Measurements from ENCODE around the gene TPO. TPM values are rescaled to one million over a fixed set of nuclear protein-coding genes. Genes with fewer than 3 reads are reported as not detected.

Gene TPO
- total RNA-seq, 2 experiments from 2014 or later: not detected

GRCh38 chr2:1394709-1395408, 18.4 kb upstream of the TPO start:
- CTCF ChIA-PET: interaction anchor here (1.5 kb wide), 1 partner anchor 156 kb away, joined by 3 read pairs; no protein-coding TSS in a partner anchor
- ATAC-seq: no peak
- POLR2A ChIA-PET: no interaction called here
- intact Hi-C loops (cut with micrococcal nuclease): no loop called here
- TF ChIP-seq CTCF (IDR thresholded peaks at IDR 0.05): no peak
- no peak for DNase-seq
- Mint-ChIP-seq H3K27me3 (peaks cover 2% of the 10 kb centered on the region), H3K36me3 (ENCODE audit: low read depth) (no peaks in the 10 kb centered on the region), H3K9me3 (peaks cover 2% of the 10 kb centered on the region), H3K4me3 (no peak overlapping the region), H3K27ac (no peak overlapping the region), H3K4me1 (ENCODE audit: low read depth) (no peaks in the 10 kb centered on the region)

DNA sequence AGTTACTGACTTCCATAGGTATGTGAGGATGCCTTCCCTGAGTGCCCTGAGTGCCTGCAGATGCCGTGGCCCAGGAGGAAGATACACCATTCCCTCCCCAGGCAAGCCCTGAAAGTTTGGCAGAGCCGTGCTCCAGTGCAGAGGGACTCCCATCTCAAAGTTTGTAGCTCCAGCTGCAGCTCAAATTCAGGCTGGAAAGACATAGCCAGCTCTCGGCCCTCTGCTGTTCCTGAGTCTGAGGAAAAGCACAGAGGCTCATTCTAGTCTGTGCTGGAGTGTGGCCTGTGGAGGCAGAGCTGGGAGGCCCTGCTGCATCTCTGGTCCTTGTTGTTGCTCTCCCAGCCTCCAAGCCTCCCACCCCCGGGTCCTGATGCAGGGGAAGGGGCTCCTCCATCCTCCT, 15.9 kb upstream of the TPO start:
- ChIA-PET POLR2A (no interaction called here), CTCF (no interaction called here)
- no peaks in the 10 kb centered on the region for H3K36me3 Mint-ChIP-seq (ENCODE audit: low read depth)
- no peaks in the 10 kb centered on the region for H3K4me1 Mint-ChIP-seq (ENCODE audit: low read depth)
- no peak overlapping the region for H3K4me3 Mint-ChIP-seq
- H3K9me3 Mint-ChIP-seq: peaks cover under 1% of the 10 kb centered on the region
- H3K27ac Mint-ChIP-seq: no peak overlapping the region
- H3K27me3 Mint-ChIP-seq: peaks cover 2% of the 10 kb centered on the region
- DNase-seq (no peak), ATAC-seq (no peak)
- no peak for TF ChIP-seq CTCF (IDR thresholded peaks at IDR 0.05)
- intact Hi-C loops (cut with micrococcal nuclease): no loop called here

DNA sequence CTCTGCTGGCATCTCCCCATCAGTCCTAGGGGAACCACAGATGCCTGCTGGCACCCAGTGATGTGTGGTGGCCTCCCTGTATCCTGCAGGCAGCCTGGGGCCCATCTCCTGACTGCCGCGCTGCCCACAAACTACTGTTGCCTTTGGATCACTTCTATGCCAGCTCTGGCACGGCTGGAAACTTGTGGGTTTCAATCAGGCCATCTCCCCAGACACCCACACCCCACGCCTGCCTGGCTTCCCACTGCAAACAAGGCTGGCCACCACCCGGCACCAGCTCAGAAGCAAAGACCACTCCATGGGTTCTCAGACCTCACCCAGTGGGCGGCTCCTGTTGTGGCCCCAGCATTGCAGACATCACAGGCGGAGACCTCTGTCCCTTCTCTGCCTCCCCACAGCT, 15.1 kb upstream of the TPO start:
- no peak for TF ChIP-seq CTCF (IDR thresholded peaks at IDR 0.05)
- Mint-ChIP-seq H3K27ac (no peak overlapping the region), H3K36me3 (ENCODE audit: low read depth) (no peaks in the 10 kb centered on the region), H3K4me1 (ENCODE audit: low read depth) (no peaks in the 10 kb centered on the region), H3K4me3 (no peak overlapping the region), H3K27me3 (peaks cover 2% of the 10 kb centered on the region), H3K9me3 (peaks cover 4% of the 10 kb centered on the region)
- DNase-seq (no peak), ATAC-seq (no peak)
- intact Hi-C loops (cut with micrococcal nuclease): no loop called here
- CTCF ChIA-PET: no interaction called here
- POLR2A ChIA-PET: no interaction called here

- intact Hi-C loops (cut with micrococcal nuclease): no loop called here
- ATAC-seq (no peak), DNase-seq (no peak)
- Mint-ChIP-seq H3K27me3 (no peaks in the 10 kb centered on the region), H3K27ac (no peak overlapping the region), H3K4me1 (ENCODE audit: low read depth) (no peaks in the 10 kb centered on the region), H3K4me3 (no peak overlapping the region), H3K36me3 (ENCODE audit: low read depth) (no peaks in the 10 kb centered on the region), H3K9me3 (peaks cover 4% of the 10 kb centered on the region)
- POLR2A ChIA-PET: no interaction called here
- no peak for TF ChIP-seq CTCF (IDR thresholded peaks at IDR 0.05)
- CTCF ChIA-PET: interaction anchor here (1.1 kb wide), 1 partner anchor 20 kb away, joined by 3 read pairs; no protein-coding TSS in a partner anchor
These were observed 12.1 kb upstream of the TPO start for GRCh38 chr2:1400943-1401735.

- Mint-ChIP-seq H3K4me1 (ENCODE audit: low read depth) (no peaks in the 10 kb centered on the region), H3K4me3 (no peak overlapping the region)
- TF ChIP-seq CTCF (IDR thresholded peaks at IDR 0.05): no peak
These were observed 11.2 kb upstream of the TPO start for GRCh38 chr2:1402064-1402463.

More at GRCh38 chr2:1402064-1402463, 11.2 kb upstream of the TPO start:
- ATAC-seq (no peak), DNase-seq (no peak)
- Mint-ChIP-seq H3K27me3 (no peaks in the 10 kb centered on the region), H3K27ac (no peak overlapping the region), H3K9me3 (peaks cover 4% of the 10 kb centered on the region), H3K36me3 (ENCODE audit: low read depth) (no peaks in the 10 kb centered on the region)
- CTCF ChIA-PET: no interaction called here
- POLR2A ChIA-PET: no interaction called here
- intact Hi-C loops (cut with micrococcal nuclease): no loop called here

Data from activated CD8-positive, alpha-beta T cell treated with anti-CD3 and anti-CD28 coated beads for 36 hours (primary cell).